Testis (tissue), 3 donors: ENCODE measurements around the gene ZSCAN4. TPM values are rescaled to one million over a fixed set of nuclear protein-coding genes. Genes with fewer than 3 reads are reported as not detected.

Experiments used
- DNase-seq: peaks from one replicate; pipeline ENCODE4 v3.0.0-alpha.2; 2019
- H3K27ac ChIP-seq, 2 donors: fragments of 200-600 bp; sonication (generic); one replicate each; pipeline ENCODE4 v1.5.1; 2019
- H3K27me3 ChIP-seq: fragments of 200-600 bp; sonication (generic); one replicate; pipeline ENCODE4 v1.5.1; 2019
- H3K36me3 ChIP-seq: fragments of 200-600 bp; sonication (generic); one replicate; pipeline ENCODE4 v1.5.1; 2017; ENCODE audit warnings: low read depth; ENCODE audit errors: missing control alignments
- H3K4me1 ChIP-seq: fragments of 200-600 bp; sonication (generic); one replicate; pipeline ENCODE4 v1.5.1; 2019
- H3K4me3 ChIP-seq, 2 donors: fragments of 200-600 bp; sonication (generic); one replicate each; pipeline ENCODE4 v1.5.1; 2017 to 2019
- H3K9me3 ChIP-seq: fragments of 200-600 bp; sonication (generic); one replicate; pipeline ENCODE4 v1.5.1; 2017
- POLR2A ChIP-seq: fragments of 450-650 bp; IDR thresholded peaks from one replicate; pipeline ENCODE4 v1.6.1; 2017; ENCODE audit warnings: antibody characterized with exemption, mild to moderate bottlenecking, moderate library complexity
- WGBS, 2 donors: methylation state at CpG; one replicate each; pipeline ENCODE4 v1.1.5; 2018; 5-methylcytosine and 5-hydroxymethylcytosine counted together
- intact Hi-C: fragments of 100-400 bp; cut with DNase I; formaldehyde crosslinking; loops from one replicate; pipeline ENCODE4 v1.15.1; 2023; ENCODE audit warnings: low total_unique reads
- polyA plus RNA-seq: library from polyadenylated mRNA; stranded (reverse); fragments of 350-450 nt; fragmentation: Illumina TruSeq; extraction: RNeasy Lipid Tissue Mini Kit (QIAGEN cat#74804); gene quantifications from one replicate; pipeline ENCODE4 v1.2.3, GENCODE V29; 2014; ENCODE audit warnings: low read depth, low replicate concordance; ENCODE audit not compliant: insufficient read depth
- total RNA-seq, 2 donors: library from RNA; depleted of rRNA; stranded (reverse); fragments of >200 nt; gene quantifications; one replicate each; pipeline ENCODE4 v1.2.3, GENCODE V29; 2016
- TF ChIP-seq, protein P1 (sequence below), 3 experiments: fragments of 450-650 bp in 2 of 3; fragments of 200-600 bp in 1 of 3; sonication (generic) in 1 of 3; IDR thresholded peaks; one replicate each; pipeline ENCODE4 v1.5.1; 2016 to 2019; ENCODE audit warnings: antibody characterized with exemption in 3 of 3, mild to moderate bottlenecking in 2 of 3, moderate library complexity in 1 of 3

Gene ZSCAN4
- total and polyA plus RNA-seq, 3 donors from 2014 or later: 0.12 to 0.26 (median 0.24) TPM

GRCh38 chr19:57664269-57665127, 4.2 kb upstream of the ZSCAN4 start:
- no peaks in the 10 kb centered on the region for H3K27me3 ChIP-seq
- H3K36me3 ChIP-seq: no peaks in the 10 kb centered on the region
- H3K4me3 ChIP-seq: peak overlapping the region; percentile 39 to 52
- peak; percentile 79 for DNase-seq
- TF ChIP-seq, protein P1, sequence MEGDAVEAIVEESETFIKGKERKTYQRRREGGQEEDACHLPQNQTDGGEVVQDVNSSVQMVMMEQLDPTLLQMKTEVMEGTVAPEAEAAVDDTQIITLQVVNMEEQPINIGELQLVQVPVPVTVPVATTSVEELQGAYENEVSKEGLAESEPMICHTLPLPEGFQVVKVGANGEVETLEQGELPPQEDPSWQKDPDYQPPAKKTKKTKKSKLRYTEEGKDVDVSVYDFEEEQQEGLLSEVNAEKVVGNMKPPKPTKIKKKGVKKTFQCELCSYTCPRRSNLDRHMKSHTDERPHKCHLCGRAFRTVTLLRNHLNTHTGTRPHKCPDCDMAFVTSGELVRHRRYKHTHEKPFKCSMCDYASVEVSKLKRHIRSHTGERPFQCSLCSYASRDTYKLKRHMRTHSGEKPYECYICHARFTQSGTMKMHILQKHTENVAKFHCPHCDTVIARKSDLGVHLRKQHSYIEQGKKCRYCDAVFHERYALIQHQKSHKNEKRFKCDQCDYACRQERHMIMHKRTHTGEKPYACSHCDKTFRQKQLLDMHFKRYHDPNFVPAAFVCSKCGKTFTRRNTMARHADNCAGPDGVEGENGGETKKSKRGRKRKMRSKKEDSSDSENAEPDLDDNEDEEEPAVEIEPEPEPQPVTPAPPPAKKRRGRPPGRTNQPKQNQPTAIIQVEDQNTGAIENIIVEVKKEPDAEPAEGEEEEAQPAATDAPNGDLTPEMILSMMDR (IDR thresholded peaks at IDR 0.05): no peak
- TF ChIP-seq POLR2A: no peak
- peak overlapping the region; percentile 4 to 11 for H3K27ac ChIP-seq
- intact Hi-C loops: no loop called here
- WGBS, 2 donors: 1% methylated on average over 44 to 56 of the region's 64 CpGs
- no peaks in the 10 kb centered on the region for H3K9me3 ChIP-seq
- H3K4me1 ChIP-seq: peaks cover 6% of the 10 kb centered on the region

DNA sequence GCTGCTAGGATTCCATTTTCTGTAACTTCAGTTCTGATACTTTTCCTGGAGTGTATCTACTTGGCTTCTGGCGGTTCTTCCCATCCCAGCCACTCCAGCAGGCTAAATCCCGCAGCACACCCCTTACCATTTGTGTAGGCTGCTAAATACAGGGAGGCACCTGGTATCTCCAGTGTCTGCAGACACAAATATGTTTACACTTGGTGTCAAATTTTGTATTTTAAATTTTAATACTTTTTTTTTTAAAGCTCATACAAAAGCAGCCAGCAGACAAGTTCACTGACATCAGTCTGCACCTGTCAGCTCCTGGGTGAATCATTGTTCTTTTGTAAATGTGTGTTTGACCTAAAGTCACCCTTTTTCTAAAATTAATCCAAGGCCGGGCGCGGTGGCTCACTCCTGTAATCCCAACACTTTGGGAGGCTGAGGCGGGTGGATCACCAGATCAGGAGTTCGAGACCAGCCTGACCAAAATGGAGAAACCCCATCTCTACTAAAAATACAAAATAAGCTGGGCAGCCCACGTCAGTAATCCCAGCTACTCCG, 3.4 kb upstream of the ZSCAN4 start:
- intact Hi-C loops: no loop called here
- TF ChIP-seq, protein P1 (IDR thresholded peaks at IDR 0.05): no peak
- TF ChIP-seq POLR2A: no peak

GRCh38 chr19:57667228-57667627, 1.5 kb upstream of the ZSCAN4 start:
- Histone ChIP-seq H3K36me3 (no peaks in the 10 kb centered on the region), H3K4me3 (no peak overlapping the region), H3K27ac (no peak overlapping the region), H3K4me1 (peaks cover 6% of the 10 kb centered on the region), H3K27me3 (no peaks in the 10 kb centered on the region), H3K9me3 (no peaks in the 10 kb centered on the region)
- DNase-seq: no peak
- WGBS, 2 donors: 75 to 77% methylated on average over 1 of the region's 1 CpG
- intact Hi-C loops: no loop called here
- no peak for TF ChIP-seq POLR2A
- TF ChIP-seq, protein P1 (IDR thresholded peaks at IDR 0.05): no peak

More for the DNA sequence above, 3.4 kb upstream of the ZSCAN4 start:
- Histone ChIP-seq H3K9me3 (no peaks in the 10 kb centered on the region), H3K4me1 (peaks cover 6% of the 10 kb centered on the region), H3K27ac (no peak overlapping the region), H3K27me3 (no peaks in the 10 kb centered on the region), H3K36me3 (no peaks in the 10 kb centered on the region), H3K4me3 (no peak overlapping the region)
- WGBS, 2 donors: 50 to 70% methylated on average over 9 of the region's 9 CpGs
- no peak for DNase-seq

DNA sequence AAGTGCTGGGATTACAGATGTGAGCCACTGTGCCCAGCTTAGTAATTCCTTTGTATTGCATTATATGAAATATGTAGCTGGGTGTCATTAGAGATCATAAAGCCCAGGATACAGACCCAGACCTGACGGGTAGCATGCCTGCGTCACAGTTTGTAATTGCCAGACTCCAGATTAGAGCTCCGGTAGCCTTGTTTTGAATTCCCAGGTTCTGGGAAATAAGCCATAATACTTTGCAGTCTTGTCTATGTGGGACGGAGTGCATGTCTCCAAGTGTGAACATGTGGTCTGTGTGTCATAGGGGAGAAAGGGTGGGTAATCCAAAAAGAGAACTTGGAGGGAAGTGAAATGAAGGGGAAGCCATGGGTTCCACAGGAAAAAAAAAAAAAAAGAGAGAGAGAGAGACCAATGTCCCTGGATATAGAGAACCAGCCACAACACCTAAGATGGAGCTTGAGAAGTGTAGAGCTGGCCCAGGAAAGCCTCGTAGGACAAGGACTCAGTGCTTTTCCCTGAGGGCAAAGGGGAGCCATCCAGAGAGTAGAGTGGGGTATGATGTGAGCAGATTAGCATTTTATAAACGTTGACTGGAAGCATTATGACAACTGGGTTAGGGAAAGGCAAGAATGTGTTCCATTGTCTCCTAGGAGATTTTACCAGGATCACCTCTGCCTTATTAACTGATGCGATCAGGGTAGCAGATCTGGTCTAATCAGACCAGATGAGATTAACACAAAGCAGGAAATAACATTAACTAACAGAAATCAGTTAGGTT, 2.6 kb downstream of the ZSCAN4 start:
- intact Hi-C loops: no loop called here
- TF ChIP-seq, protein P1 (IDR thresholded peaks at IDR 0.05): no peak
- no peak for TF ChIP-seq POLR2A
- Histone ChIP-seq H3K36me3 (no peaks in the 10 kb centered on the region), H3K4me3 (no peak overlapping the region), H3K9me3 (no peaks in the 10 kb centered on the region), H3K27ac (no peak overlapping the region), H3K4me1 (no peaks in the 10 kb centered on the region), H3K27me3 (no peaks in the 10 kb centered on the region)
- DNase-seq: no peak
- WGBS, 2 donors: 67 to 70% methylated on average over 7 of the region's 7 CpGs
